Nephron (organoid): ENCODE data around the gene SRGAP3.

ENCODE experiments used
- H3K27ac Mint-ChIP-seq, 3 experiments: 2 replicates each; pipeline ENCODE4 v1.8.0; 2020; ENCODE audit warnings: mixed read lengths in 3 of 3, mild to moderate bottlenecking in 2 of 3, moderate library complexity in 1 of 3
- H3K27me3 Mint-ChIP-seq: 2 replicates; pipeline ENCODE4 v1.8.0; 2021; ENCODE audit warnings: low read depth, mild to moderate bottlenecking, moderate library complexity, mixed read lengths
- H3K36me3 Mint-ChIP-seq: 2 replicates; pipeline ENCODE4 v1.8.0; 2020; ENCODE audit warnings: low read depth, mixed read lengths
- H3K4me1 Mint-ChIP-seq: 2 replicates; pipeline ENCODE4 v1.8.0; 2020; ENCODE audit warnings: mixed read lengths
- H3K4me3 Mint-ChIP-seq, 3 experiments: 2 replicates each; pipeline ENCODE4 v1.8.0; 2020; ENCODE audit warnings: mild to moderate bottlenecking in 3 of 3, mixed read lengths in 3 of 3, moderate library complexity in 2 of 3
- H3K9me3 Mint-ChIP-seq: 2 replicates; pipeline ENCODE4 v1.8.0; 2020; ENCODE audit warnings: mixed read lengths
- TF ChIP-seq, protein P1 (sequence below), 3 experiments: fragments of 200-600 bp; sonication (generic); IDR thresholded peaks; one replicate each; pipeline ENCODE4 v1.5.0; 2021; ENCODE audit warnings: antibody characterized with exemption in 3 of 3; ENCODE audit not compliant: unreplicated experiment in 3 of 3

Gene SRGAP3

GRCh38 chr3:9168241-9168741, 81.2 kb downstream of the SRGAP3 start:
- no peaks in the 10 kb centered on the region for H3K27me3 Mint-ChIP-seq
- H3K27ac Mint-ChIP-seq: peak overlapping the region in 1 of 3 experiments; percentile 6
- H3K9me3 Mint-ChIP-seq: no peaks in the 10 kb centered on the region
- H3K4me3 Mint-ChIP-seq: no peak overlapping the region
- peaks cover 18% of the 10 kb centered on the region for H3K4me1 Mint-ChIP-seq
- TF ChIP-seq, protein P1, sequence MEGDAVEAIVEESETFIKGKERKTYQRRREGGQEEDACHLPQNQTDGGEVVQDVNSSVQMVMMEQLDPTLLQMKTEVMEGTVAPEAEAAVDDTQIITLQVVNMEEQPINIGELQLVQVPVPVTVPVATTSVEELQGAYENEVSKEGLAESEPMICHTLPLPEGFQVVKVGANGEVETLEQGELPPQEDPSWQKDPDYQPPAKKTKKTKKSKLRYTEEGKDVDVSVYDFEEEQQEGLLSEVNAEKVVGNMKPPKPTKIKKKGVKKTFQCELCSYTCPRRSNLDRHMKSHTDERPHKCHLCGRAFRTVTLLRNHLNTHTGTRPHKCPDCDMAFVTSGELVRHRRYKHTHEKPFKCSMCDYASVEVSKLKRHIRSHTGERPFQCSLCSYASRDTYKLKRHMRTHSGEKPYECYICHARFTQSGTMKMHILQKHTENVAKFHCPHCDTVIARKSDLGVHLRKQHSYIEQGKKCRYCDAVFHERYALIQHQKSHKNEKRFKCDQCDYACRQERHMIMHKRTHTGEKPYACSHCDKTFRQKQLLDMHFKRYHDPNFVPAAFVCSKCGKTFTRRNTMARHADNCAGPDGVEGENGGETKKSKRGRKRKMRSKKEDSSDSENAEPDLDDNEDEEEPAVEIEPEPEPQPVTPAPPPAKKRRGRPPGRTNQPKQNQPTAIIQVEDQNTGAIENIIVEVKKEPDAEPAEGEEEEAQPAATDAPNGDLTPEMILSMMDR (IDR thresholded peaks at IDR 0.05; ENCODE audit: unreplicated experiment in 3 of 3): no peak
- no peaks in the 10 kb centered on the region for H3K36me3 Mint-ChIP-seq

DNA sequence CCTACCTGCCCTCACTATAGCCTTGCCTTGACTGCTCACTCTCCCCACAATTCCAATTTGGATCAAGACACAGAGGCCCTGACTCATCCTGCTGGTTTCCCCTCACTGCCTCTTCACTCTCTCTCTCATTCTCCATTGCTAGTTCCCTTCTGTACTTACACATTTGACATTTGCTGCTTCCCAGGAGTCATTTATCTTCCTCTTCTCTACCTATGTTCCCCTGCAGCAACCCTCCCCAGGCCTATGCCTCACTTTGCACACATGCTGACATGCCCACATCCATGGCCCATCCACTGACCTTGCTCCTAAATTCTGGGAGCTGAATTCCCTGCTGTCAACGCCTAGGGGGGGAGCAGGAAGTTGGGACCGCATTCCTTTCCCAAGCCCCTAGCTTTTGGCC, 82.2 kb downstream of the SRGAP3 start:
- Mint-ChIP-seq H3K4me3 (no peak overlapping the region), H3K36me3 (no peaks in the 10 kb centered on the region), H3K4me1 (peaks cover 9% of the 10 kb centered on the region), H3K27ac (no peak overlapping the region), H3K9me3 (no peaks in the 10 kb centered on the region), H3K27me3 (no peaks in the 10 kb centered on the region)
- TF ChIP-seq, protein P1 (IDR thresholded peaks at IDR 0.05; ENCODE audit: unreplicated experiment in 3 of 3): no peak

DNA sequence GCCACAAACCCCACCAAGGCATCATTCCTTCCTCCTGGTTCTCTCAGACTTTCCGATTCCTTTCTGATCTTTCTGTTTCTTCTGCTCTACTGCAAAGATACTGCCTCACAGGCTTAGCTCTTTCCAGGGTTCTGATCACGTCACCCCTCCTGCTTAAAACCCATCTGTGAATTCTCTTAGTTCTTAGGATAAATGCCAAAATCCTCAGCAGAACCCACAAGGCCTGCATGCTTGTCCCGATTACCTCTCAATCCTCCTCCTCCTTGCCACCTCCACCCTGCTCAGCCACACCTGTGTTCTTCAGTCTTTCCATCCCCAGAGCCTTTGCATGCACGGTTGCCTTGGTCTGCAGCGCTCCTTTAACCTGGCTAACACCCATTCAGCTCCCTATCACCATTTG, 84.0 kb downstream of the SRGAP3 start:
- Mint-ChIP-seq H3K27ac (no peak overlapping the region), H3K4me3 (no peak overlapping the region), H3K9me3 (no peaks in the 10 kb centered on the region), H3K27me3 (no peaks in the 10 kb centered on the region), H3K36me3 (no peaks in the 10 kb centered on the region), H3K4me1 (peaks cover 9% of the 10 kb centered on the region)
- TF ChIP-seq, protein P1 (IDR thresholded peaks at IDR 0.05; ENCODE audit: unreplicated experiment in 3 of 3): no peak

DNA sequence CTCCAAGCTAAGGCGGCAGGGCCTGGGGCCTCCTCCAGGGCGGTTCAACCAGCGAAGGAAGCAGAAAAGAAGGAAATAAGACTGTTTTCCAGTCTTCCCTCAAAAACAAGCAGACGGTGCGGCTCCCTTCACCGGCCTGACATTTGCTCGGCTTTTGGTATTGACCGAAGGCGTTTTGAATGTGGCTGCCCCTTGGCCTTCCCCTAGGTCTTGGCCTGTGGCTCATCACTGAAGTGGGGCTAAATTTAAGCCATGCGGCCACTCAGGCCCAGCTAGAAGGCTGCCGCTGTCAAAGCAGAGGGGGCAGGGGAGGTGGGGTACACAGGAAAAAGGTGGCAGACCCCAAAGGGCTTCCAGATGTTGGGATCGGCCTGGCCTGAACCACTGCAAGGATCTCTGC, 86.2 kb downstream of the SRGAP3 start:
- no peak overlapping the region for H3K27ac Mint-ChIP-seq
- peaks cover 10% of the 10 kb centered on the region for H3K4me1 Mint-ChIP-seq
- H3K36me3 Mint-ChIP-seq: no peaks in the 10 kb centered on the region
- no peak overlapping the region for H3K4me3 Mint-ChIP-seq
- H3K9me3 Mint-ChIP-seq: no peaks in the 10 kb centered on the region
- H3K27me3 Mint-ChIP-seq: no peaks in the 10 kb centered on the region
- TF ChIP-seq, protein P1 (IDR thresholded peaks at IDR 0.05; ENCODE audit: unreplicated experiment in 3 of 3): no peak

- H3K4me3 Mint-ChIP-seq: no peak overlapping the region
- TF ChIP-seq, protein P1 (IDR thresholded peaks at IDR 0.05; ENCODE audit: unreplicated experiment in 3 of 3): no peak
- H3K27me3 Mint-ChIP-seq: no peaks in the 10 kb centered on the region
Measured at GRCh38 chr3:9161811-9162210, 87.6 kb downstream of the SRGAP3 start.

GRCh38 chr3:9161298-9161697, 88.1 kb downstream of the SRGAP3 start:
- Mint-ChIP-seq H3K36me3 (no peaks in the 10 kb centered on the region), H3K9me3 (no peaks in the 10 kb centered on the region)

More at GRCh38 chr3:9161811-9162210, 87.6 kb downstream of the SRGAP3 start:
- Mint-ChIP-seq H3K27ac (no peak overlapping the region), H3K36me3 (no peaks in the 10 kb centered on the region), H3K4me1 (peaks cover 24% of the 10 kb centered on the region), H3K9me3 (no peaks in the 10 kb centered on the region)

More at GRCh38 chr3:9161298-9161697, 88.1 kb downstream of the SRGAP3 start:
- H3K27me3 Mint-ChIP-seq: no peaks in the 10 kb centered on the region
- H3K27ac Mint-ChIP-seq: no peak overlapping the region
- no peak overlapping the region for H3K4me3 Mint-ChIP-seq
- TF ChIP-seq, protein P1 (IDR thresholded peaks at IDR 0.05; ENCODE audit: unreplicated experiment in 3 of 3): no peak
- H3K4me1 Mint-ChIP-seq: peaks cover 25% of the 10 kb centered on the region
